Gastroesophageal sphincter (tissue), 4 donors: ENCODE results near the gene LDB1. TPM values are rescaled to one million over a fixed set of nuclear protein-coding genes. Genes with fewer than 3 reads are reported as not detected.

Experiments used
- ATAC-seq: fragments of 150-250 bp; one replicate; pipeline ENCODE4 v1.9.1; 2016; ENCODE audit warnings: mild to moderate bottlenecking, moderate library complexity
- H3K27ac ChIP-seq, 4 donors: fragments of 200-600 bp; sonication (generic) in 3 of 4; 1 replicate in 3 of 4; 2 replicates in 1 of 4; pipeline ENCODE4 v1.5.1; 2016 to 2019
- H3K27me3 ChIP-seq: fragments of 200-600 bp; sonication (generic); one replicate; pipeline ENCODE4 v1.5.1; 2019
- H3K36me3 ChIP-seq, 2 donors: fragments of 200-600 bp; sonication (generic); one replicate each; pipeline ENCODE4 v1.5.1; 2019; ENCODE audit warnings: control low read depth in 1 of 2
- H3K4me1 ChIP-seq, 3 donors: fragments of 200-600 bp; sonication (generic); 1 replicate in 2 of 3; 2 replicates in 1 of 3; pipeline ENCODE4 v1.5.1; 2016 to 2019; ENCODE audit warnings: control low read depth in 2 of 3
- H3K4me3 ChIP-seq, 2 donors: fragments of 200-600 bp; sonication (generic); one replicate each; pipeline ENCODE4 v1.5.1; 2019; ENCODE audit warnings: mild to moderate bottlenecking in 1 of 2, moderate library complexity in 1 of 2
- H3K9me3 ChIP-seq, 3 donors: fragments of 200-600 bp; sonication (generic); one replicate each; pipeline ENCODE4 v1.5.1; 2017 to 2019; ENCODE audit warnings: control low read depth in 2 of 3
- EP300 ChIP-seq: sonication (generic); formaldehyde crosslinking; IDR thresholded peaks from one replicate; pipeline ENCODE4 v1.6.1; 2017; ENCODE audit warnings: antibody characterized with exemption, mild to moderate bottlenecking
- POLR2A ChIP-seq, 2 donors: fragments of 450-650 bp; IDR thresholded peaks; one replicate each; pipeline ENCODE4 v1.6.1; 2017; ENCODE audit warnings: antibody characterized with exemption in 2 of 2, mild to moderate bottlenecking in 2 of 2, moderate library complexity in 1 of 2
- POLR2AphosphoS5 ChIP-seq: sonication (generic); formaldehyde crosslinking; IDR thresholded peaks from one replicate; pipeline ENCODE4 v1.6.1; 2017; ENCODE audit warnings: antibody characterized with exemption
- WGBS, 2 donors: methylation state at CpG; one replicate each; pipeline ENCODE4 v1.1.5; 2018; ENCODE audit warnings: low coverage in 1 of 2; 5-methylcytosine and 5-hydroxymethylcytosine counted together
- total RNA-seq, 4 donors: library from RNA; depleted of rRNA; stranded (reverse); fragments of >200 nt; gene quantifications; one replicate each; pipeline ENCODE4 v1.1.0, GENCODE V29; 2016
- TF ChIP-seq, protein P1 (sequence below), 4 experiments: fragments of 200-600 bp in 2 of 4; fragments of 450-650 bp in 2 of 4; sonication (generic) in 1 of 4; IDR thresholded peaks; one replicate each; pipeline ENCODE4 v1.5.1; 2017 to 2019; ENCODE audit warnings: antibody characterized with exemption in 4 of 4, mild to moderate bottlenecking in 2 of 4, moderate library complexity in 2 of 4

Gene LDB1
- total RNA-seq, 4 donors from 2014 or later = 43.7 to 92.0 (median 60.4) TPM

DNA sequence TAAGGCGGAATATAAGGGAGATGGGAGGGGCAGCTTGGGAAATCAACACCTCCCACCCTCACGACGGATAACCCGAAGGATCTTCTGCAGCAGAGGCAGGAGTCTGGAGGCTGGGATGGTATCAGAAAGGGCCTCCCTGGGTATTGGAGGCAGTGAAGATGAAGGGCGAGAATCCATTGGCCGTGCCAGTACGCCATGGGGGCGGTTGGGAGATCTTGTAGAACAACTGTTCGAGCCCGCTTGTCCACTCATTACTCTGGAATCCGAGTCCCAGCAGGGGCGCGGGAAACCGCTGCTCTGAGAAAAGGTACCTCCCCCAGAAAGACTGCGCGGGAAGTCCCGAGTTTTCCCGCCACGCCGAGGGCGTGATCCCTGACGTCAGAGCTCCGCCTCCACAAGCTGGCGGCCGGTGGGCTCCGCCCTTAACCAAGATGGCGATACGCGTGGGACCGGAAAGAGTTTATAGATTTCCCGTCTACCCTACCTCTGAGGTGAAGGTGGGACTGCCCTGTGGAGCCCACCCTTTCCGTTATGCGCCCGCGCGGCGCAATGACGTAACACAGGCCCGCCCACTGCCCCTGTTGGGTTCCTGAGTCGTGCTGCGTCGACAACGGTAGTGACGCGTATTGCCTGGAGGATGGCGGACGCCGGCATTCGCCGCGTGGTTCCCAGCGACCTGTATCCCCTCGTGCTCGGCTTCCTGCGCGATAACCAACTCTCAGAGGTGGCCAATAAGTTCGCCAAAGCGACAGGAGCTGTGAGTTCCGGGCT is 31.8 kb upstream of the LDB1 start, which contains the start of gene NOLC1:
Gene NOLC1 (plus strand): TSS at position 616 of the 771 bp plus-strand sequence. CDS start 22 bp downstream, at position 638.
- H3K9me3 ChIP-seq = no peaks in the 10 kb centered on the region
- no peaks in the 10 kb centered on the region for H3K27me3 ChIP-seq
- peak within 1 kb of the TSS; percentile 71 to 74 for H3K4me3 ChIP-seq
- WGBS, 2 donors = 10 to 16% methylated on average over 7 to 18 of the region's 59 CpGs
- peaks cover 0 to 65% of the 10 kb centered on the region in 2 donors for H3K36me3 ChIP-seq
- peaks cover 0 to 33% (median 6%) of the 10 kb centered on the region in 3 donors for H3K4me1 ChIP-seq
- peak within 1 kb of the TSS; percentile 83 to 94 (median 89) for H3K27ac ChIP-seq
- TF ChIP-seq POLR2A (IDR thresholded peaks at IDR 0.05) (peak; percentile 71 to 87), POLR2AphosphoS5 (peak; percentile 96), EP300 (peak; percentile 29)
- TF ChIP-seq, protein P1, sequence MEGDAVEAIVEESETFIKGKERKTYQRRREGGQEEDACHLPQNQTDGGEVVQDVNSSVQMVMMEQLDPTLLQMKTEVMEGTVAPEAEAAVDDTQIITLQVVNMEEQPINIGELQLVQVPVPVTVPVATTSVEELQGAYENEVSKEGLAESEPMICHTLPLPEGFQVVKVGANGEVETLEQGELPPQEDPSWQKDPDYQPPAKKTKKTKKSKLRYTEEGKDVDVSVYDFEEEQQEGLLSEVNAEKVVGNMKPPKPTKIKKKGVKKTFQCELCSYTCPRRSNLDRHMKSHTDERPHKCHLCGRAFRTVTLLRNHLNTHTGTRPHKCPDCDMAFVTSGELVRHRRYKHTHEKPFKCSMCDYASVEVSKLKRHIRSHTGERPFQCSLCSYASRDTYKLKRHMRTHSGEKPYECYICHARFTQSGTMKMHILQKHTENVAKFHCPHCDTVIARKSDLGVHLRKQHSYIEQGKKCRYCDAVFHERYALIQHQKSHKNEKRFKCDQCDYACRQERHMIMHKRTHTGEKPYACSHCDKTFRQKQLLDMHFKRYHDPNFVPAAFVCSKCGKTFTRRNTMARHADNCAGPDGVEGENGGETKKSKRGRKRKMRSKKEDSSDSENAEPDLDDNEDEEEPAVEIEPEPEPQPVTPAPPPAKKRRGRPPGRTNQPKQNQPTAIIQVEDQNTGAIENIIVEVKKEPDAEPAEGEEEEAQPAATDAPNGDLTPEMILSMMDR (IDR thresholded peaks at IDR 0.05) = peak in 1 of 4 experiments; percentile 1
- peak; percentile 98 for ATAC-seq

DNA sequence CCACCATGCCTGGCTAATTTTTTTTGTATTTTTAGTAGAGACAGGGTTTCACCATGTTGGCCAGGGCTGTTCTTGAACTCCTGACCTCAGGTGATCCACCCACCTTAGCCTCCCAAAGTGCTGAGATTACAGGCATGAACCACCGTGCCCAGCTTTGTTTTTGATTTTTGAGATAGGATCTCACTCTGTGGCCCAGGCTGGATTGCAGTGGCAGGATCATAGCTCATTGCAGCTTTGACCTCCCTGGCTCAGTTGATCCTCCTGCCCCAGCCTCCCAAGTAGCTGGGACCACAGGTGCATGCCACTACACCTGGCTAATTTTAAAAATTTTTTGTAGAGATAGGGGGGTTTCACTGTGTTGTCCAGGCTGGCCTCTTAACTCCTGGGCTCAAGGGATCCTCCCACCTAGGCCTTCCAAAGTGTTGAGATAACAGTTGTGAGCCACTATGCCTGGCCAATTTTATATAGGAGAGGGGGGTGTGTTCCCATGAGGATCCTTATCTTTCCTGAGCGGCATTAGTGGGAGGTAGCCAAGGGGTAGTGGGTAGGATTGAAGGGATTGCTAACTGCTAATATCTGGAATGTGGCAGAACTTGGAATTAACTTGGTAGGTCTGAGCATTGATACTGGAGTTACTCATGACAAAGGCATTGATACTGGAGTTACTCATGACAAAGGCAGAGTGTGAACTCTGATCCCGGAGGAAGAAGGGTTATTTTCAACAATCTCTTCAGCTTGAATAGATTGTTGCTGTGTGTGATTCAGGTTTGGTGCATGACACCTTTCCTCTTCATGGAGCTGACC is 31.0 kb upstream of the LDB1 start:
- no peak for ATAC-seq
- H3K27me3 ChIP-seq = no peaks in the 10 kb centered on the region
- H3K9me3 ChIP-seq = no peaks in the 10 kb centered on the region
- peaks cover 0 to 33% (median 6%) of the 10 kb centered on the region in 3 donors for H3K4me1 ChIP-seq
- TF ChIP-seq EP300 (no peak), POLR2AphosphoS5 (no peak)
- H3K4me3 ChIP-seq = peak overlapping the region in 1 of 2 donors; percentile 71
- H3K36me3 ChIP-seq = peaks cover 0 to 69% of the 10 kb centered on the region in 2 donors
- WGBS, 2 donors = 65 to 78% methylated on average over 2 to 3 of the region's 3 CpGs
- peak overlapping the region; percentile 51 to 94 (median 89) for H3K27ac ChIP-seq

DNA sequence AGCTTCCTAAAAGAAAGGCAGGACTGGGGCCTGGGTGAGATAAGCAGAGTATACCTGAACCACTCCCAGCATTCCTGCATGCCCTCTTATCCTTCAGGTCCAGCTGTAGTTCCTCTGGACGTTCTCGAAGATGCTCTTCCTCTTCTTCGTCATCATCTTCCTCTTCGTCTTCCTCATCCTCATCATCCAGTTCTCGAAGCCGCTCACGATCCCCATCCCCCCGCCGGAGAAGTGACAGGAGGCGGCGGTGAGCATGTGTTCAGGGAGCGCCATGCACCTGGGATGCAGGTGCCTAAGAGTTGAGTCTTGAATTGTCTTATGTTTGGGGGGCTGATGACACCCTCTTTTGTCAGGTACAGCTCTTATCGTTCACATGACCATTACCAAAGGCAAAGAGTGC is 28.1 kb upstream of the LDB1 start:
- no peak for ATAC-seq

DNA sequence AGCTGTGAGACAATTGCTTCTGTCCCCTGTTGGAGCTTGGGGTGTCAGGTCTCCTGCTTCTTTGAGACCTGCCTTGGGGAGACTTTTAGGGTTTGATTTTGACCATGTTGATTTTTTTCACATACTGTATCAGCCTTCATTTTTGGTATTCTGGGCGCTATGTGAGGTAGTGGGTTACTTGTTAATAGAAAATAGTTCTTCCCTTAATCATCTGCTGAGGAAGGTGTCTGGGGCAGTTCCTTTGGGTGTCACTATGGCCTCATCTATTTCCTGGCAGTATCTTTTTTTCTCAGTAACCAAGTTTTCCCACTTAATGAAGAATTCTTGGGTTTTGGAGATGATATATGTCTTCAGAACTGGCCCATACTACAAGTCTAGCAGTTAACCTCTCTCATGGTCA is 27.4 kb upstream of the LDB1 start:
- no peak for ATAC-seq
- 83 to 100% methylated on average over 1 of the region's 1 CpG for WGBS, 2 donors
- H3K4me3 ChIP-seq = no peak overlapping the region
- no peaks in the 10 kb centered on the region for H3K27me3 ChIP-seq
- no peaks in the 10 kb centered on the region for H3K9me3 ChIP-seq
- no peak overlapping the region for H3K27ac ChIP-seq
- H3K36me3 ChIP-seq = peaks cover 0 to 83% of the 10 kb centered on the region in 2 donors
- TF ChIP-seq POLR2A (IDR thresholded peaks at IDR 0.05) (no peak), POLR2AphosphoS5 (no peak), EP300 (no peak)
- TF ChIP-seq, protein P1 (IDR thresholded peaks at IDR 0.05) = no peak
- H3K4me1 ChIP-seq = peaks cover 0 to 8% (median 0%) of the 10 kb centered on the region in 3 donors

More for the DNA sequence above, 28.1 kb upstream of the LDB1 start:
- Histone ChIP-seq H3K4me1 (peaks cover 0 to 15% (median 4%) of the 10 kb centered on the region in 3 donors), H3K4me3 (no peak overlapping the region), H3K27ac (no peak overlapping the region), H3K27me3 (no peaks in the 10 kb centered on the region), H3K9me3 (no peaks in the 10 kb centered on the region), H3K36me3 (peaks cover 0 to 75% of the 10 kb centered on the region in 2 donors)
- 93 to 100% methylated on average over 1 to 12 of the region's 13 CpGs for WGBS, 2 donors
- TF ChIP-seq, protein P1 (IDR thresholded peaks at IDR 0.05) = no peak
- no peak for TF ChIP-seq EP300
- TF ChIP-seq POLR2A (IDR thresholded peaks at IDR 0.05) = no peak
- no peak for TF ChIP-seq POLR2AphosphoS5

DNA sequence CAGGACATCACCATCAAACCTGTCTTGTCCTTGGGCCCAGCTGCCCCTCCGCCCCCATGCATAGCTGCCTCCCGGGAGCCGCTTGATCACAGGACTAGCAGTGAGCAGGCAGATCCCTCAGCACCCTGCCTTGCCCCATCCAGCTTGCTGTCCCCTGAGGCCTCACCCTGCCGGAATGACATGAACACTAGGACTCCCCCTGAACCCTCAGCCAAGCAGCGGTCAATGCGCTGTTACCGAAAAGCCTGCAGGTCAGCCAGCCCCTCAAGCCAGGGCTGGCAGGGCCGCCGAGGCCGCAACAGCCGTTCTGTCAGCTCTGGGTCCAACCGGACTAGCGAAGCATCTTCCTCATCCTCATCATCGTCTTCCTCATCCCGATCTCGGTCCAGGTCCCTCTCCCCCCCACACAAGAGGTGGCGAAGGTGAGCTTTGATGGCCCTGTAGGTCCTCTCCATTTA is 26.8 kb upstream of the LDB1 start:
- no peak for ATAC-seq
- H3K4me3 ChIP-seq = no peak overlapping the region
- H3K9me3 ChIP-seq = no peaks in the 10 kb centered on the region
- no peak for TF ChIP-seq POLR2A (IDR thresholded peaks at IDR 0.05)
- TF ChIP-seq, protein P1 (IDR thresholded peaks at IDR 0.05) = no peak
- no peak for TF ChIP-seq EP300
- no peak for TF ChIP-seq POLR2AphosphoS5
- no peaks in the 10 kb centered on the region for H3K27me3 ChIP-seq
- H3K27ac ChIP-seq = no peak overlapping the region
- WGBS, 2 donors = 88 to 100% methylated on average over 1 to 11 of the region's 17 CpGs
- peaks cover 0 to 8% (median 0%) of the 10 kb centered on the region in 3 donors for H3K4me1 ChIP-seq
- H3K36me3 ChIP-seq = peaks cover 0 to 87% of the 10 kb centered on the region in 2 donors
